ENCODE data around the gene CCM2L. TPM values are rescaled to one million over a fixed set of nuclear protein-coding genes. Genes with fewer than 3 reads are reported as not detected.

CCM2L gene
- total RNA-seq, 2 donors from 2014 or later, result 3.4 to 5.9 TPM

DNA sequence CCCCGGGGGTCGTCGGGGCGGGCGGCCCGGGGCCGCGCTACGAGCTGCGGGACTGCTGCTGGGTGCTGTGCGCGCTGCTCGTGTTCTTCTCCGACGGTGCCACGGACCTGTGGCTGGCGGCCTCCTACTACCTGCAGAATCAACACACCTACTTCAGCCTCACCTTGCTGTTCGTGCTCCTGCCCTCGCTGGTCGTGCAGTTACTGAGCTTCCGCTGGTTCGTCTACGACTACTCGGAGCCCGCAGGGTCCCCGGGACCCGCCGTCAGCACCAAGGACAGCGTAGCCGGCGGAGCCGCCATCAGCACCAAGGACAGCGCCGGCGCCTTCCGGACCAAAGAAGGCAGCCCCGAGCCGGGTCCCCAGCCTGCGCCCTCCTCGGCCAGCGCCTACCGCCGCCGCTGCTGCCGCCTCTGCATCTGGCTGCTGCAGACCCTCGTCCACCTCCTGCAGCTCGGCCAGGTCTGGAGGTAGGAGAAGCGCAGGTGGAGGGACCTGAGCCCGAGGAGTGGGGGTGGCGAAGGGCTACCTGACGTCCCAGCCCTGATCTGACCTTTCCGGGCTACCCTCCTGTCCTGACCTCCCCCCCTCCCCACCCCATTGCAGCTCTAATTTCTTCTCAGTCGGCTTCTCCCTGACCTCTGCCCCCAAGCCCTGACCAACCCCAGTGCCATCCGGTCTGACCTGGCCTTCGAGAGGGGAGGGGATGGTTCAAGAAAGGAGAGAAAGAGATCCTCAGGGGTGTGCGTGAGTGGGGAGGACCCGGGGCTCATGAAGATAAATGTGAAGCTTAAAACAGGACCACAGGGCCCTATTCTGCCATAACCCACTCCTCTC lies 41.7 kb upstream of the CCM2L start:
- Histone ChIP-seq H3K4me3 (no peak overlapping the region), H3K27ac (no peak overlapping the region), H3K4me1 (no peaks in the 10 kb centered on the region), H3K9me3 (no peaks in the 10 kb centered on the region), H3K36me3 (replicated peaks in 1 of 2; ENCODE audit: insufficient read depth in 1 of 2, low read depth in 2 of 2) (no peaks in the 10 kb centered on the region), H3K27me3 (peaks cover 0 to 6% of the 10 kb centered on the region in 2 donors)
- DNase-seq (peak; percentile 66 to 73 (median 69)), ATAC-seq (peak; percentile 89)
- no peak for TF ChIP-seq POLR2A (IDR thresholded peaks at IDR 0.05)
- TF ChIP-seq, protein P1, sequence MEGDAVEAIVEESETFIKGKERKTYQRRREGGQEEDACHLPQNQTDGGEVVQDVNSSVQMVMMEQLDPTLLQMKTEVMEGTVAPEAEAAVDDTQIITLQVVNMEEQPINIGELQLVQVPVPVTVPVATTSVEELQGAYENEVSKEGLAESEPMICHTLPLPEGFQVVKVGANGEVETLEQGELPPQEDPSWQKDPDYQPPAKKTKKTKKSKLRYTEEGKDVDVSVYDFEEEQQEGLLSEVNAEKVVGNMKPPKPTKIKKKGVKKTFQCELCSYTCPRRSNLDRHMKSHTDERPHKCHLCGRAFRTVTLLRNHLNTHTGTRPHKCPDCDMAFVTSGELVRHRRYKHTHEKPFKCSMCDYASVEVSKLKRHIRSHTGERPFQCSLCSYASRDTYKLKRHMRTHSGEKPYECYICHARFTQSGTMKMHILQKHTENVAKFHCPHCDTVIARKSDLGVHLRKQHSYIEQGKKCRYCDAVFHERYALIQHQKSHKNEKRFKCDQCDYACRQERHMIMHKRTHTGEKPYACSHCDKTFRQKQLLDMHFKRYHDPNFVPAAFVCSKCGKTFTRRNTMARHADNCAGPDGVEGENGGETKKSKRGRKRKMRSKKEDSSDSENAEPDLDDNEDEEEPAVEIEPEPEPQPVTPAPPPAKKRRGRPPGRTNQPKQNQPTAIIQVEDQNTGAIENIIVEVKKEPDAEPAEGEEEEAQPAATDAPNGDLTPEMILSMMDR (IDR thresholded peaks at IDR 0.05), result no peak
- intact Hi-C loops (cut with DNase I), result no loop called here
- 3% methylated on average over 9 to 52 of the region's 57 CpGs for WGBS, 2 donors

DNA sequence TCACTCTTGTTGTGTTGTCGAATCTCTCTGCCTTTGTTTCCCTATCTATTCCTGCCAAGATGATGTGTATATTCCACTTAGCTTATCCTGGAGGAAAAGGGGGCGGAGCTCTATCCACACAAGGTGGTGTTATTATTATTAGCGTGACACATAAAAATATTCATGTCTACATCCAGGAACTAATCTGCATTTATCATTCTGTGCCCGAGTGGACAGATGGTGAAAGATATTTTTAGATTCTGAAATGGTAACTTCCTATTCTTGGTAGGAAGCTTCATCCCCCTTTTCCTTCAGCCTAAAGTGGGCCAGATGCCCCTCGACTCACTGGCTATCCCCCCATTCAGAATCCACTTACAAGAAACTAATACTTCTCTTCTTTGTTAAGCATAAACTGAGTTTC lies 40.2 kb upstream of the CCM2L start:
- 40 to 45% methylated on average over 5 of the region's 5 CpGs for WGBS, 2 donors
- TF ChIP-seq, protein P1 (IDR thresholded peaks at IDR 0.05), result no peak
- TF ChIP-seq POLR2A (IDR thresholded peaks at IDR 0.05), result no peak
- peaks cover 0 to 6% of the 10 kb centered on the region in 2 donors for H3K27me3 ChIP-seq

DNA sequence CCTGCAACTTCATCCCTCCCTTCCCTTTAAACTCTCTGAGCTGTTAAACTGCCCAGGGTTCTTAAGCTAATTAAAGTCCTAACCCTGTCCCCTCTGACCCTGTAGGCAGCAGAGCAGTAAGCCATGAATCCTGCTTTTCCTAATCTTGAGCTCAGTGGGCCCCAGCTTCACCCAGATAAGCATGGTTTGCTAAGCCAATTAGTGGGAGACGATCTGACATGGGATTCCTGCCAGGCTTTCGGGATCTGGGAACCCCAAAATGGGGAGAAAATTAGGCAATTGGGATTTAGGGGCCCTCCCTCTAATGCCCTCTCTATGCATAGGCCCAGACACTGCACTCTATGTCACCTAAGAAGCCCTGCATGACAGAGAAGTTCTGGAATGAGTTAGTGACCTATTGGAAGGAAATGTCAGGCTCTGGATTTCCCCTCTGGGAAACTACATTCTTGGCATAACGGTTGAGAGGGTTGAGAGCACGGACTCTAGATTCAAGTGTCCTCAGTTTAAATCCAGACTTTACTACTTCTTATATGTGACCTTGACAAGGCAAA lies 37.7 kb upstream of the CCM2L start:
- Histone ChIP-seq H3K4me1 (no peaks in the 10 kb centered on the region), H3K9me3 (no peaks in the 10 kb centered on the region), H3K27ac (no peak overlapping the region), H3K4me3 (no peak overlapping the region), H3K27me3 (no peaks in the 10 kb centered on the region), H3K36me3 (replicated peaks in 1 of 2; ENCODE audit: insufficient read depth in 1 of 2, low read depth in 2 of 2) (no peaks in the 10 kb centered on the region)
- ATAC-seq, result no peak
- intact Hi-C loops (cut with DNase I), result no loop called here
- WGBS, 2 donors, result 21 to 31% methylated on average over 3 to 4 of the region's 4 CpGs
- DNase-seq, result no peak
- TF ChIP-seq, protein P1 (IDR thresholded peaks at IDR 0.05), result no peak
- no peak for TF ChIP-seq POLR2A (IDR thresholded peaks at IDR 0.05)

More for the DNA sequence above, 40.2 kb upstream of the CCM2L start:
- Histone ChIP-seq H3K36me3 (replicated peaks in 1 of 2; ENCODE audit: insufficient read depth in 1 of 2, low read depth in 2 of 2) (no peaks in the 10 kb centered on the region), H3K27ac (no peak overlapping the region), H3K9me3 (no peaks in the 10 kb centered on the region), H3K4me3 (no peak overlapping the region), H3K4me1 (no peaks in the 10 kb centered on the region)
- no peak for ATAC-seq
- DNase-seq, result no peak
- intact Hi-C loops (cut with DNase I), result no loop called here

DNA sequence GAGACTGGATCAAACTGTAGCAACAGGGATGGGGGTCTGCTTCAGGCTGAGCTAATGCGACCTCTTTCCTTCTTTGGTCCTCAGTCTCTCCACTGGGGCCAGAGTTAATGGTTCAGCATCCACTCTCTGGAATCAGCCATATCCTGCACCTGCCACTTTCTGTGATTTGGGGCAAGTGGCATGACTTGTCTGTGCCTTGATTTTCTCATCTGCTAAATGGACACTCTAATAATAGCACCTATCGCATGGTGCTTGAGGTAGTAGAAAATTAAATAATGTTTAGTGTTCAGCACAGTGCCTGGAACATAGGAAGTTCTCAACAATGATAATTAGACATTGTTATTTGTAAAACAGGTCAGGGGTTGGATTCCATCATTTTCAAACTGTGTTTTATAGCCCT lies 35.9 kb upstream of the CCM2L start:
- TF ChIP-seq, protein P1 (IDR thresholded peaks at IDR 0.05), result no peak
- TF ChIP-seq POLR2A (IDR thresholded peaks at IDR 0.05), result no peak
- WGBS, 2 donors, result 55 to 62% methylated on average over 2 of the region's 2 CpGs
- Histone ChIP-seq H3K27ac (no peak overlapping the region), H3K36me3 (replicated peaks in 1 of 2; ENCODE audit: insufficient read depth in 1 of 2, low read depth in 2 of 2) (no peaks in the 10 kb centered on the region), H3K9me3 (no peaks in the 10 kb centered on the region), H3K4me3 (no peak overlapping the region), H3K27me3 (no peaks in the 10 kb centered on the region), H3K4me1 (no peaks in the 10 kb centered on the region)
- ATAC-seq (no peak), DNase-seq (no peak)
- intact Hi-C loops (cut with DNase I), result no loop called here
